DMS114 treated with DMSO at 0.1 percent for 48 hours (cell line): ENCODE data around the gene CCM2.
A peak's percentile ranks its signal among the peaks of the same experiment; 100 is the strongest.

ENCODE experiments used
- DNase-seq: peaks from one replicate; lab custom pipeline; 2025; ENCODE audit not compliant: unreplicated experiment; lab: John Stamatoyannopoulos, UW

CCM2 gene

DNA sequence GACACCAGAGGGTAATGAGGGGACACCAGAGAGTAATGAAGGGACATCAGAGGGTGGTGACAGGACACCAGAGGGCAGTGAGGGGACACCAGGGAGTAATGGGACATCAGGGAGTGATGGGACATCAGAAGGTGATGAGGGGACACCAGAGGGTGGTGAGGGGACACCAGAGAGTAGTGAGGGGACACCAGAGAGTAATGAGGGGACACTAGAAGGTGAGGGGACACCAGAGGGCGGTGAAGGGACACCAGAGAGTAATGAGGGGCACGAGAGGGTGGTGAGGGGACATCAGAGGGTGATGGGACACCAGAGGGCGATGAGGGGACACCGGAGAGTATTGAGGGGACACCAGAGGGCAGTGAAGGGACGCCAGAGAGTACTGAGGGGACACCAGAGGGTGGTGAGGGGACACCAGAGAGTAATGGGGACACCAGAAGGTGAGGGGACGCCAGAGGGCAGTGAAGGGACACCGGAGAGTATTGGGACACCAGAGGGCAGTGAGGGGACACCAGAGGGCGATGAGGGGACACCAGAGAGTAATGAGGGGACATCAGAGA is 78.2 kb downstream of the CCM2 start:
- no peak for DNase-seq

DNA sequence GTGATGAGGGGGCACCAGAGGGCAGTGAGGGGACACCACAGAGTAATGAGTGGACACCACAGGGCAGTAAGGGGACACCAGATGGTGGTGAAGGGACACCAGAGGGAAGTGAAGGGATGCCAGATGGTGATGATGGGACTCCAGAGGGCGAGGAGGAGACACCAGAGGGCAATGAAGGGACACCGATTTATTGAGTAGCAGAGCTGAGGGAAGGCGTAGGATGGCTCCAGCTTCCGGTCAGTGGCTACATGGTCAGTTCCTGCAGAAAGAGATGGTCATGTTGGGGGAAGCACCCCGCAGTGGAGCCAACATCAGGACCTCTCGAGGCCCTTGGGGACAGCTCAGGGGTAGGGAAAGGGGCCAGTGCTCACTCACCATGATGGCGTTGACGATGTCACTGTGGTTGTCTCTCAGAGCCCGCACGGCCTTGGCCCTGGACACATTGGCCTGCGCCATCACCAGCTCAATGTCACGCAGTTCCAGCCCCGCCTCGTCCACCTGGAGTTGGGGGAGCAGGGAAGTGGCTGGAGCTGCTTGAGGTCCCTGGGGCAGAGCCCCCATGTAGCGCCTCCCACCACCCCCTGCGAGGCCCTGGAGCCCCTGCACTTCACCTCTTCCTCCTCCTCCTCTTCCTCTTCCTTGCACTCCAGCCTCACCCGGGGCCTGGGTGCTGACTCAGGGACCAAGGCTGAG is 80.4 kb downstream of the CCM2 start:
- DNase-seq, result no peak

DNA sequence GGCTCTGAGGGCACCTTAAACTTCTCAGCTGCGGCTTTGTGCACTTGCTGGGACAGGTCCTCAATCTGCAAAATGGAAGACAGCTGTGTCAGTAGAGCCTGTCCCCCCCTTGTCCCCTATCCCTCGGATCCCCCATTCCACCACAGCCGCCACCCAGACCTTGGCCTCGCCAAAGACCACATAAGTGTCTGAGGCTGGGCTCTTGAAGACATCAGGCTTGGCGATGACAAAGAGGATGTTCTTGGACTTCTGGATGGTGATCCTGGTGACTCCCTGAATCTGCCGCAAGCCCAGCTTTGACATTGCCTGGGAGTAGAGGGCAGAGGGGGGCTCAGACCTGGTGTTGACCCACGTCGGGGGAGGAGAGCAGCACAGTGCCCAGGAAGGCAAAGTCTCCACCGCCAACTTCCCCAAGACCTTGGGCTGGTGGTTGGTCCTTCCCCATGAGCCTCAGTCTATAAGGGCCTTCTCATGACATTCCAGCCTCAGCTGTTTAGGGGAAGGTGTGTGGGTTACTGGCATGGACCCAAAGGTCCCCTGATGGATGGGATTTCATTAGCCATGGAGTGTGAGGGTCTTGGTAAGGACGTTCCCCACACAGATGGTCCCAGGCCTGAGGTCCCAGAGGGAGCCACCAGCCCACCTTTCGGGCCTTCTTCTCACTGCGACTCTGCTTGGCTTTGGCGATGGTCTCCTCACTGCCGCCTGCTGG is 81.1 kb downstream of the CCM2 start:
- no peak for DNase-seq

DNA sequence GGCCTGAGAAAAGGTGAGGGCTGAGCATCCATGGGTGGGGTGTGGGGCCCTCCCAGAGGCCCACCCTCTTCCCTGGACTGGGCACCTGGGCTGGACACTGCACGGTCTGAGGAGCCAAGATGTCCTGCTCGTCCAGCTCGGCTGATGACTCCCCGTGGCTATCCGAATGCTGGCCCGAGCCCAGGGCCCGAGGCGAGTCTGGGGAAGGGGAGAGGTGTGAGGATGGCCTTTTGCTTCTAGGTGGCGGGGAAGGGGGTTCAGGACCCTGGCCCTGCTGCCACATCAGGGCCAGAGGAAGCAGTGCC is 81.6 kb downstream of the CCM2 start:
- DNase-seq, result no peak

DNA sequence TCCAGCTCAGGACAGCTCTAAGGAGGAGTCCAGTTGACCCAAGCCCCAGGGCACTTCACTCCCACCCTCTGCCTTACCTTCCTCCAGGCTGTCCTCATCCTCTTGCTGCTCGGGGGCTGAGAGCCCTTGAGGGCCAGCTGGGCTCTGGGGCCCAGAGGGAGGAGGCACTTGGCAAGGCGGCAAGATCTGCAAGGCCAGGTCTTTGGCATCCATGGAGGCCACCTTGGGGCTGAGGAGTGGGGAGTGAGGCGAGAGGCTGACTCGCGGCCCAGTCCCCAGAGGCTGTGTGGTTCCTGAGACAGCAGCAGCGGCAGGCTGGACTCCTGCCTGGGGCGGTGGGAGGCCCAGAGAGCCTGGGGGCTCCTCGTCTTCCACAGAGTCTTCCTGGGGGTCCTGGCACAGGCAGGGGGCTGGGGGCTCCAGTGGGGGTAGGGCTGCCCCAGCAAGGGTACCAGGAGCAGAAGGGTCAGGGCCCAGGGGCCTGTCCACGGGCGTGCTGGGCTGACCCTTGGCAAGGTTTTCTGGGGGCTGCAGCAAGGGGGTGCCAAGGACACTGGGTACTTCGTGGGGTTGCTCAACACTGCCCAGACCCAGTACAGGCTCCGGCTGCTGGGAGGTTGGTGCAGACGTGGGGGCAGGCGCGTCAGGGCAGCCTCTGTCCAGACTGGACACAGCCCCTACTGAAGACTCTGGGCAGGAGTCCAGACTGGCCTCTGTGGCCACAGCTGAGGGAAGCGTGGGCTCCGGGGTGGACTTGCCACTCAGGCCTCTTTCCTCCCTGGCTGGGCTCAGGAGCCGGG is 82.2 kb downstream of the CCM2 start:
- no peak for DNase-seq

DNA sequence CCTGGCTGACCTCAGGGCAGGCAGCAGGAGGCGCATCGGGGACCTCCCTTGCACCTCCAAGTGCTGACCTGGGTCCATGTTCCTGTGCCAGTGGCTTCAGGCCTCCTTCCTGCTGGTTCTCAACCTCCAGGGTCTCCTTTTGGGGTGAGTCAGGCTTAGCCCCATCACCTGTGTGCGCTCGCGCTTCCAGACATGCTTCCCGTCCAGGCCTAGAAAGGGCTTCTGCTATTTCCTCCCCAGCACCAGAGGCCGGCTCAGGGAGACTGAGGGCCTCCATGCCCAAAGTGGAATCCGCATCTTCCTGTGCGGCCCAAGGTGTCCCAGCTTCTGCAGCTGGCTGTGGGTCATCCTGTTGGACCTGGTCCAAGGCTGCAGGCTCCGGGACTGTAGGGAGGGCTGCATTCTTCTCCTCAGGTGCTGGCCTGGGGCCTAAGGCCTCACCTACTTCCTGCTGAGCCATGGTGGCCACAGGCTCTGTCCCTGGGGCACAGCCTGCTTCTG is 82.9 kb downstream of the CCM2 start:
- no peak for DNase-seq

DNA sequence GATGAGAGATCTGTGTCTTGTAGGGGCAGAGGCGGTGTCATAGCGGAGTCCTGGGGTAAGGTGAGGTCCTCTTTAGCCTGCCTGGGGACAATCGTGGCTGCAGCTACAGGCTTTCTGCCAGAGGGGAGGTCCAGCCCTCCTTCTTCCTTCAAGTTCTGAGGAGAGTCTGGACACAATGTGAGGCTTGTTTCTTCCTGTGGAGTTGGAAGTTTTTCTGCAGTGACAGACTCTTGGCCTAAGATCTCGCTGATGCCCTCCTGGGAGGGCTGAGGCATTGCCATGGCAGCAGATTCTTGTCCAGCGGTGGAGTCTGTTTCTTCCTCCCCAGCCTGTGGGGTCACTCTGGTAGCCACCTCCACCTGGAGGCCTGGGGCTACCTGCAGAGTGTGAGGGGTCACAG is 84.3 kb downstream of the CCM2 start:
- no peak for DNase-seq

DNA sequence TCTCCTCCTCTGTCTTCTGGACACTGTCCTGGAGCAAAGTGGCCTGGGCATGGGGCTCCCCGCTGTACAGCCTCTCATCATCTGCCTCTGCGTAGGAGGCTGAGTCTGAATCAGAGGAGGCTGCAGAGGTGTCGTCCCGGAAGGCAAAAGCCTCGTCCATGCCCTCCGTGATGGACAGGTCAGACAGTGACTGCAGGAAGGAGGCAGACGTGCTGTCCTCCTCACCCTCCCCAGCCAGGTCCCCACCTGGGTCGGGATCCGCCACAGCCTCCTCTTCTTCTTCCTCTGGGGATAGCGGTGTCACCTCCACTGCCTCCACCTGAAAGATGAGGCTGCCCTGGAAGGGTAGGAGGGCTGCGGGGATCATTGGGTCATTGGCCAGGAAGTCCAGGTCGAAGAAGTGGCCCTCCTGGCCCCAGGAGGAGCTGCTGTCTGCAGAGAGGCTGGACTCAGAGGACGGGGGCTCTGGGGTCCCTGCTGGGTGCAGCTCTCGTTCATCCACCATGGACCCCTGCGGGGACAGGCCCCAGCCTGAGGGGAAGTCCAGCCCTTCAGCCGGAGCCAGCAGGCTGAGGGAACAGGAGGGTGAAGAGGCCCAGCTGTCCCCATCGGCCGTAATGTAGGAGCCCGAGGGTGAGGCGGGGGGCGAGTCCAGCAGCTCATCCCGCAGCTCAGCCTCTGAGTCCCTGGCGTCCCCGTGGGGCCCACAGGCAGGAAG is 85.1 kb downstream of the CCM2 start:
- DNase-seq, result no peak

DNA sequence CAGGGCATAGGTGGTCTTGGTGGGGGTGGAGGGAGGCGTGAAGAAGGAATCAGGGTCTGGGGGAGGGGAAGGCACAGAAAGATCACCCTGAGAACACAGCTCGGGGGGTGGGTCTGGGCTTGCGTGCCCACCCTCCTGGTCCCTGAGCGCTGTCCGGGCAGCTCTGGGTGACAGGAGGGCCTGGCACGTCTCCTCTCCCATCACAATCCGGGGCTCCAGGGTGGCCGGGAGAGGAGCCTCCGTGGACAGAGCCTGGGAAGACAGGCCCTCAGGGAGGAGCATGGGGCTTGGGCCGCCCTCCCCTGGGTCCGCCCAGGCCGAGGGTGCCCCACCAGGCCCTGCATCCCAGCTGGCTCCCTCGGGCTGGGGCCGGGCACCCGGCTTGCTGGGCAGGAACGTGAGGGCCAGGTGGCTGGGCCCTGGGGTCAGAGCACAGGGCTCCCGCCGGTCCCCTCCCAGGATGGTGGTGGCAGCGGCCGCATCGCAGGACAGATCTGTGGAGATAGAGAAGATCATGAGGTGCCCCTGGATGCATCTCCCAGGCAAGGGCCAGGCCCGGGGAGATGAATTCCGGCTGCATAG is 85.7 kb downstream of the CCM2 start:
- DNase-seq, result no peak

DNA sequence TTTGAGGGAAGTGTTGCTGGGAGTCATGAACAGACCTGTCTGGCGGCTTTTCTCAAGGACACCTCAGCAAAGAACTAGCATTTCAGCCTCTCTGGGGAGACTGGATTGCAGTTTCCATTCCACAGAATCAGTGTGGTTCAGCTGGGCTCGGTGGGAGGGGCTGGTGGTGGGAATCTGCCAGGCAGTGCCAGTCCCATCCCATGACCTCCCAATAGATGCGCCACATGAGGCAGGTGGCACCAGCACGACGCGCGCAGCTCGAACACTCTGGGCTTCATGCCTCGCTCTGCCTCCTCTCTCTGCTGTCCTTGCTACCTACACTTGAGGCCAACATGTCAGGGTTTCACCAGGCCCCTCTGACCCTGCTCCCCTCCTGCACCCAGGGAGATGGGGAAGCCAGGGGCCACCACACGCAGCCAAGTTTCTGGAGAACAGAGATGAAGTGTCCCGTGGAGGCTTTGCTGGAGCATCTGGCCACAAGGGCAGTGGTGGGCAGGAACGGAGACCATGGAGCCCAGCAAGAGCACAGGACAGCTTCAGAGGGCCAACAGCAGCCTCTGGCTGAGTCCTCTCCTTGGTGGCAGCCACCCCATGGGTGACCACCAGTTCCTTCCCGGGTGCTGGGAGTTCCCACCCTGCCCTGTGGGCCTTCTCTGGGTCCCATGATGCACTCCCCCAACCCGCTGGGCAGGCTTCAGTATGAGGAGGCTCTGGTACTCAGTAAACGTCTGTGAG is 86.5 kb downstream of the CCM2 start:
- no peak for DNase-seq

DNA sequence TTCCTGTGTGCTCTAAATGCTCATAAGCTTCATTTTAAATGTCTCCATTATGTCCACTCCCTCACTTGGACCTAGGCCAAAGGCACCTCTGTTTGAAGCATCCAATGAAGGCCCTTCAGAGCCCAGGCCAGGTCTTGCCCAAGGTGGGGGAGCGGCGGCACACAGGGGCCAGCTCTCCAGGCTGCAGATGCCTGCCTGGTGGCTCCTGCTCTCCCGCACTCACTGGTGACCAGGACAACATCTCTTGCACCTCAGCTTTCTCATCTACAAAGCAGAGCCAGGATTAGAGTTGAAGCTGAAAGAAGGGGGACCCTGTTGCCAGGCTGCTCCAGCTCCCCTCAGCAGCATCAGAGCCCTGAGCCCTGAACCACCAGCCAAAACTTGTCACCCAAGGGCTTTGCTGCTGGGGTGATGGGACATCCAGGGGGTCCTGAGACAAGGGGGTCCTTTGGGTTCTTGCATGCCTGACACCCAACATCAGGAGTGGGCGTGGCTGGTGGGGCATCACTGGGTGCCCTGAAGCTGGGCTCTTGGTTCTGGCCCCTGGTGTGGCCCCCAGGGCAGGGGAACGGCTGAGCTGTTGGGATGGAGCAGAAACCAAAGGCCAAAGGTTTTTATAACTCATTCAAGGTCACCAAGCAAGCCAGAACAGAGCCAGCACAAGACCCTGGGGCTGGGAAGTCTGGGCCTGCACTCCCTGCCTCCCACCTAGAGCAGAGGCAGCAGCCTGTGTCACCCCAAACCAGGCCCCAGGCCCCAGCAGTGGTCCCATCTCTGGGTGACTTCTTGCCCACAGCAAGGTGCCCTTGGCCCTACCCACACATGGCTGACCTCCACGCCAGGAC is 87.5 kb downstream of the CCM2 start:
- DNase-seq, result no peak

DNA sequence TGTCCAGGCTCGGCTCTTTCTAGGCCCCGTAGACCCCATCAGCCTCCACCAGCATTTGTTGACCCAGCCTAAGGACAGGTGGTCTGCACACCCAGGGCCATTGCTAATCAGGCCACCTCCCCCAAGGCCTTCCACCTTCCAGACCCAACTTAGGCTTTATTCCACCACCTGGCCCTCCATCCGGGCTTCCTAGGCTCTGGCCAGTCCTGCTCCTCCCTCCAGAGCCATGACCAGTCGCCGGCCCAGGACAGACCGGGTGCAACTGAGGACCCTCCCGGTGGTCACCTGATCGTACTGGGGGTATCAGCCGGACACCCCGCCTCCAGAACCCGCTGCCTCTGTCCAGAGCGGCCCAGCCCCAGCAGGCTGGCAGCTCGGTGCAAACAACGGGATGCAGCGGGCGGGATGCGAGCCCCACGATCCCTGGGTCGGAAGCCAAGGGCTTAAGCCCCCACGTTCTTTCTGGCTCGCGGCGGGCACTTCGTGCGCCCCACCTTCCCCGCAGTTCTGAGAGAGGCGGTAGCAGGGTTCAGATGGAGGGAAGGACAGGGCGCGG is 88.2 kb downstream of the CCM2 start:
- no peak for DNase-seq

DNA sequence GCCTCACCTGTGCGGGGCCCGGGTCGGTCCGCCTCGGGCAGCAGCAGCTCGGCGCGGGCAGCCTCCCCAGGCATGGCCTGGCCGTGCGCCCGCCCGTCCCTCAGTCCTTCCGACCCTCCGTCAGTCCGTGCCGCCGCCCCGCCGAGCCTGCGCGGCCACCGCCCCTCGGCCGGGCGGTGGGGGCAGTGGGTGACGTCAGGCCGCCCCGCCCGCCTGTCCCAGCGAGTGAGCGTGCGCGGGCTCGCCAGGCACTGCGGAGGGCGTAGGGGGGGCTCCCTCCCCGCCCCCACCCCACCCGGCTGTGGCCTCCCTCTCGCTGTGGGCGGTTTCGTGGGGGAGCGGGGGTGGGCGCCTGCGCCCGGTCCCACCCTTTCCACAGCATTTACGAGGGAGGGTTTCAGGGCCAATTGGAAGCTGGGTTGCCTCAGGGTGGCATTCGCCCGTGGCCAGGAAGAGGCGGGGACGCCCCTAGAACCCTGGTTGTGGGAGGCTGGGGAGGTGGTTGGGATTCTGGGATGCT is 88.9 kb downstream of the CCM2 start, which contains the start of gene NACAD:
TSS of gene NACAD (minus strand) at position 149 of the 520 bp plus-strand sequence. CDS start at position 74, 75 bp downstream.
- DNase-seq, result peak; percentile 72

DNA sequence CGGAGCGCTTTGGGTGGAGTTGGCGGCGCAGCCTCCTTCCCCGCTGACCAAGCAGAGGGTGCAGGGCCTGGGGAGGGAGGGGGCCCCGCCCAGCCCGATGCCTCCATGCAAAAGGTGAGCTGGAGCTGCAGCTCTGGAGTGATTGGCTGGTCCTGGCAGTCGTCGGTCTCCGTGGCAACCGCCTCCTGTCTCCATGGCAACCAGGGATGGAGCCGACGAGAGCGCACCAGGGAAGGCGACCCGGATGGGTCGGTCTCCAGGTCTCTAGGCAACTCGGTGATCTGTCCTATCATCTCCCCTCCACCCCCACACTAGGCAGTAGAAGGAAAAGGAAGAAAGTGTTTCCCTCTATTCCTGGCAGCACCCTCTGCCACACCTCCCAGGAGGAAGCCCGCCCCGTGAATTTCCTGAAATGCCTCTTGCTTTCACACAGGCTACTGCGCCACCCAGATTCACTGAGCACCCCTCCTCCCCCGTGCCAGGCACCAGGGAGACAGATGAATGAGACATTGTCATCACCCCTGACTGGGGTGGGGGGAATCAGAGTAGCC is 89.4 kb downstream of the CCM2 start:
- peak; percentile 72 for DNase-seq

DNA sequence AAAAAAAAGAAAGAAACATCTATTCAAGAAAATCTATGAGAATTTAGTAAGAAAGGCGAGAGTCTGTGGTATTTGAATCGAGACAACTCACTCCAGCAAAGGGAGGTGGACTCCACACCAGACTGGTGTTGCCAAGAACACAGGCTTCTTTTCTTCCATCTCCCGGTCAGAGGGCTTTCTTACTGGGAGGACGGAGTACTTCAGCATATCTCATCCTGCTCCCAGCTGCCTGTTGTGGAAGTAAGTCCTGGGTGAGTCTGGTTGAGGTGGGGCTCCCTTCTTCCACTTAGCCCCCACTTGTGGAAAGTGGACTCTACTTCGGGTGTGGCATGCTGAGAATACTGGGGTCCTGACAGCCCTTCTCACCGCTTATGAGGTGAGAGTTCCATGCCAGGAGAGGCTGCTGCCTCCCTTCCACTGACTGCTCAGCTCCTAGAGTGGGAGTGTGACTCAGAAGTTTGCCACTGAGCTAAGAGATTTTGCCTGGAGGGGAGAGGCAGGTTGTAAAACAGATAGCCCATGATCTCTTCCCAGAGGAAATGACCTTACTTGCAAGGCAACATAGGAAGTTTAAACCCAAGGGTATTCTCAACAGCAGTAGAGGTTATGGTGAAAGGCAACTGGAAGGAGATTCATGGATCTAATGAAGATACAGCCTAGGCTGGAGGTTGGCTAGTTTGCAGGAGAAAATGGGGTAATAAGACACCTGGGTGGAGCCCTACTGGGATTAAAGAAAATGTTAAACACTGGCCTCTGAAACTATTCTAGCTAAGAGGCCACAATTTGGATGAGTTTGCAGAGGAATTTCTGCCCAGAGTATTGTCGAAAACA is 92.3 kb downstream of the CCM2 start:
- no peak for DNase-seq

DNA sequence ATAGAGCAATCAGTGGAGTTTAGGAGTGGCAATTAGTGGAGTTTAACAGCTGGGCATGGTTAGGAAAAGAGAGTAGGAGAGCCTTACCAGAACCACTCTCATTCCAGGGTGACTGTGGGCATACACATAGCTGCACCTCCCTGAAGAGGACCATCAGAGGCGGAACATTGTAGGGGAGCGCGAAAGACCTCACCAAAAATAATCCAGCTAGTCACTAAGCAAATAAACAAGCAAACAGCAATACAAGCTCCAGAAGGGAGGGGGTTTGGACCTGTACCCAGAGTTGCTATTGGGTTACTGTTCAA is 92.9 kb downstream of the CCM2 start:
- DNase-seq, result no peak
